Stimulated activated naive CD8-positive, alpha-beta T cell treated with anti-CD3 and anti-CD28 coated beads, Interleukin-15, Interleukin-2, amounts not matched to agents 100 U/mL and 50 U/mL, for 24 hours (primary cell): Measurements from ENCODE around the gene SKI.

Source experiments
- ATAC-seq: fragments of 150-1000 bp; cut with Tn5 transposase; one replicate; pipeline ENCODE4 v1.10.0; 2021
- DNase-seq: peaks from one replicate; pipeline ENCODE4 v3.0.0; 2021

SKI gene

GRCh38 chr1:2339206-2340085 lies 111.3 kb downstream of the SKI start:
- no peak for DNase-seq
- ATAC-seq: no peak

- no peak for DNase-seq
- ATAC-seq: no peak
Observed at GRCh38 chr1:2340086-2340917, 112.2 kb downstream of the SKI start.

DNA sequence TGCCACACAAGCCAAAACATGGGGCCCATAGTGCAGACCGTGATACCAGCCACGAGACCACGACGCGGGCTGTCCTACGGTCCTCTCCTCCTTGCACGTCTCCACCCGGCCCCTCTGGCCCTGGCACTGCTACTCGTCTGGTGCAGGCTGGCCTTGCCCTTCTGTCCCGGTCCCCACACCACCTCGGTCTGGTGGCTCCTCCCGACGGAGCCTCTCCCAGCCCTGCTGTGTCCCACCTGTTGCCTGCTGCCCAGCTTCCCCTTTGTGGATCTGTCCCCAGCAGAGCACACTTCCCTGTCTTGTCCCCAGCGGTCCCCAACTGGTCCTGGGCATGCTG lies 112.8 kb downstream of the SKI start:
- no peak for DNase-seq
- ATAC-seq: no peak

- ATAC-seq (no peak), DNase-seq (no peak)
Observed at GRCh38 chr1:2341706-2342383, 113.7 kb downstream of the SKI start.

DNA sequence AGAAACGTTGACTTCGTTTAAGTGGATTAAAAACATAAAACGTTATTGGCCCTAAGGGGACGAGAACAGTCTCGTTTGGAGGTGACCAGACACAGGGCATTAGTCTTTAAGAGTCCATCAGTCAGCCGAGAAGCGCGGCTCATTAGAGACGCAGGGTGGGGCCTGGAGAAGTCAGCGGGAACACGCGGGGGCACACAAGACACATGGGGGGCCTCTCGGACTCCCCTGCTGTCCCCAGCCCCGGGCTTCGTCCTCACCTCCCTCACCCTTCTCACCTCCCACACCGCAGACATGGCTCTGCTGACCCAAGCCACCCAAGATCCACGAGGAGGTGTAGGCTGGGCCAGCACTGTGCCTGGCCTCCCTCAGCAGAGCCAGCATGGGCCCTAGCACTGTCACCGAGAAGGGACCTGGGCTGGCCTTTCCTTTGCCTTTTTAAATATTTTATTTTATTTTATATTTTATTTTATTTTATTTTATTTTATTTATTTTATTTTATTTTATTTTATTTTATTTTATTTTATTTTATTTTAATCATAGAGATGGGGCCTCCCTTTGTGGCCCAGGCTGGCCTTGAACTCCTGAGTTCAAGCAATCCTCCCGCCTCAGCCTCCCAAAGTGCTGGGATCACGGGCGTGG lies 114.4 kb downstream of the SKI start:
- DNase-seq (no peak), ATAC-seq (no peak)

- ATAC-seq: no peak
- DNase-seq: no peak
Observed at GRCh38 chr1:2343023-2343935, 115.2 kb downstream of the SKI start.

DNA sequence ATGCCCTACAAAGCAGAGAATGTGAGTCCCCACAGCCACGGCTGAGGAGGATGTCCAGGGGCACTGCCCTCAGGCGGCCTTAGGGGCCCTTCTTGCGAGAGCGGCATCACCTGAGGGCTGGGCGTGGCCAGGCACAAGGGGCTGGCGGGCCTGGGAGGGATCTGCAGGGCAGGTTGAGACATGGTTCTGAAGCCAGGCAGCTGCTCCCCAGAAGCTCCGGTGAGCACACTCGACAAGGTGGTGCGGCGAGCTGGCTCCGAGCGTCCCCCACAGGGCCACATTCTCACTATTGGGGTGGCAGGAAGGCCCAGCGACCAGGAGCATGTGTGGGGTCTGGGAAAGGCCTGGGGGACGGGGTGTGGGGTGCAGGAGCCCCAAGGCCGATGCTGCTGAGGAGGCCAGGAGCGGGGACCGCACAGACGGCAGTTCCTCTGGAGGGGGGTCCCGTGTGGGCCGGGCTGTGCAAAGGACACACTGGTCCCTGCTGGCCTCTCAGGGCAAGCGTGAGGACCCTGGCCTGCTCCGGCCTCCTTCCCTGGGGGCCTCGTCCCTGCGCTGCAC lies 116.1 kb downstream of the SKI start:
- no peak for ATAC-seq
- DNase-seq: no peak

DNA sequence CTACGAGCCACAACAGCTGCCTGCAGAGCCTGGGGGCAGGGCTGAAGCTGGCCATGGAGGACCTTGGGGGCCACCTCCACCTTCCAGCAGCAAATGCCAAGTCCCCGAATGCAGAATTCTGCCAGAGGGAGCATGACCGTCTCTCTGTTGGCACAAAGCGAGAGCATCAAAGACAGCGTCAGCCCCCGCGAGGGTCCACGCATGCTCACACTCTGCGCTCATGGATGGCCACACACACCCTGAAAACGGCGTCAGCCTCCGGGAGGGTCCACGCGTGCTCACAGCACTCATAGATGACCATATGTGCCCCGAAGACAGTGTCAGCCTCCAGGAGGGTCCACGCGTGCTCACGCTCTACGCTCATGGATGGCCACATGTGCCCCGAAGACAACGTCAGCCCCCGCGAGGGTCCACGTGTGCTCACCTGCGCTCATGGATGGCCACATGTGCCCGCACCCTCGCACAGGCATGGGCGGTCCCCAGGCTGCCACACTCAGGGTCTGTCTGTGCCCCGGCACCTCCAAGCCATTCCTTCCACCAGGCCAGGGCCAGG lies 116.7 kb downstream of the SKI start:
- no peak for ATAC-seq
- no peak for DNase-seq

GRCh38 chr1:2345297-2346075 lies 117.4 kb downstream of the SKI start:
- ATAC-seq: no peak
- no peak for DNase-seq

DNA sequence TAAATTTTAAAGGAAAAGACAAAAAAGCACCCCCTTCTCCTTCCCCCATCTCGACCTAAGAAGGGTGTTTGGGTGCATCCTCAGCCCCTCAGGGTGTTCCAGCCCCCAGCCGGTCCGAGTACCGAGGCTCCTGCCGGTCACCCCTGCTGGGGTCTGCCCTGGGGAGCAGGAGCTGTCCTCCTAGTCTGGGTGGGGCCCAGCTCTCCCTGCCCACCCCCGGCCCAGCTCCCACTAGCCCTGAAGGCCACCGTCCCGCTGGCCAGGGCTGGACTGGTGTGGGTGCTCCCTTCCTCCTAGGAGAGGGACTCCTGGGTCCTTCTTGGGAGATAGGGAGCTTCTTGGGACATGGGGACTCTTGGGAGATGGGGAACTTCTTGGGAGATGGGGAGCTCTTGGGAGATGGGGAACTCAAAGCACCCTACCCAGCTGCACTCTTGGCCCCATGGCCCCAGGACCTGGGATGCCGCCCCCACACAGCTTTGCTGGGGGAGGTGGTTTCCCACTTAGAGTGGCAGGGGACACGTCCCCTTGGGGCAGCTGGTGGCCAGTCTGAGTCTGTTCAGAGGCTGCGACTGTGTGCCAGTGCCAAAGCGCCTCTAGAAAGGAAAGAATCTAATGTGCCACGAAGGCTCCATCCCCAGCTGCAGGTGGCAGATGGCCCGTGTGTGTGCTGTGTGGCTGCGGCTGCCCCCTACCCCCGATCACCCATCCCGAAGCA lies 118.7 kb downstream of the SKI start:
- no peak for ATAC-seq

GRCh38 chr1:2347409-2347785 lies 119.3 kb downstream of the SKI start:
- ATAC-seq (no peak), DNase-seq (no peak)

More for the DNA sequence above, 118.7 kb downstream of the SKI start:
- DNase-seq: no peak

DNA sequence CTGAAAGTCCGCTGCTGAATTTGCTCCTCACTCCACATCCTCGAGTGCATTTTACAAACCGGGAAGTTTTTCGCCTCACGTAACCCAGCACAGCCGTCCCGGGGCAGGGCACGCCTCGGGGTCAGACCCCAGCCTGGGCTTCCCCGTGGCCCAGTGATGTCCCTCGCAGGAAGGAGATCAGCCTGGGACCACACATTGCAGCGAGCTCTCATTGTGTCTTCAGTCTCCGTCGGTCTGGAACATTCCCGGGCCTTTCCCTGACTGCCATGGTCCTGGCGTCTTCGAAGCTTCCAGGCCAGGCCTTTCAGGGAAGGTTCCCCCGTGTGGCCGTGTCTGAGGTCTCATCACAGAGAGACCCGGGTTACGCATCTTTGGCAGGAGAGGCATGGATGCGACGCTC lies 119.8 kb downstream of the SKI start:
- ATAC-seq: no peak
- DNase-seq: no peak

DNA sequence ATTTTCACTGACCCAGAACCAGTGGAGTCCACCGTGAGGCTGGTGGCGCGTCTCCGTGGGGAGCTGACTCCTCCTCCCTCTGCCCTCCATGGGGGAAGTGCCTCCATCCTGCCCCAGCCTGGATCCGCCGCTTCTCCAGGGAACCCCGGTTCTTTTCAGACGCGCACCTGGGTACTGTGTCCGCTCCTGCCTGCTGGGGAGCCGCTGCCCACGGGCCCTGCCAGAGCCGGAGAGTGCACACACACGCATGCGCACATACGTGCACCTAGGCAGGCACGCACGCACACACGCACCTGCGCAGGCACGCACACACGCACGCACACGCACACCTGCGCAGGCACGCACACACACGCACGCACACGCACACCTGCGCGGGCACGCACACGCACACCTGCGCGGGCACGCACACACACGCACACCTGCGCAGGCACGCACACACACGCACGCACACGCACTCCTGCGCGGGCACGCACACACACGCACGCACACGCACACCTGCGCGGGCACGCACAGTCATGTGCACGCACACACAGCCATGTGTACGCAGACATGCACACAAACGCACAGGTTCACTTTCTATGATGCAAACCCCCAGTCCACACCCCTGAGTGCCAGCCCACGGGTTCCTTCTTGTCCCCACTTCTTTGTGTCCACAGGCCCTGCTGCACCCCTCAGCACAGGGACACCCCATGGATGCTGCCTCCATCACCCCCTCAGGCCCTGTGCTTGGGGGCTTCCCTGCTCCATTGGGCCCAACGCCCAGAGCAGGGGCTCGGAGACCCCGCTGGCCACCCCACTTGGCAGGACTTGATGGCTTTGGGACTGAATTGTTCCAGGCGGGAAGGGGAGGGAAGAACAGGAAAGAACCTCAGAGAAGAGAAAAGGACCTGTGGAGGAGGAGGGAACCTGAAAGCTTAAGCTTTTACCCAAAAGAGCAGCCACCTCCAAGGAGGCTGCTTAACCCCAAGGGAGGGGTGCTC lies 120.5 kb downstream of the SKI start:
- ATAC-seq: no peak
- no peak for DNase-seq

GRCh38 chr1:2349806-2350205 lies 121.7 kb downstream of the SKI start:
- no peak for ATAC-seq
- DNase-seq: no peak

GRCh38 chr1:2350501-2350900 lies 122.4 kb downstream of the SKI start:
- ATAC-seq (no peak), DNase-seq (no peak)

- DNase-seq (no peak), ATAC-seq (no peak)
Observed at GRCh38 chr1:2350911-2351655, 123.0 kb downstream of the SKI start.

DNA sequence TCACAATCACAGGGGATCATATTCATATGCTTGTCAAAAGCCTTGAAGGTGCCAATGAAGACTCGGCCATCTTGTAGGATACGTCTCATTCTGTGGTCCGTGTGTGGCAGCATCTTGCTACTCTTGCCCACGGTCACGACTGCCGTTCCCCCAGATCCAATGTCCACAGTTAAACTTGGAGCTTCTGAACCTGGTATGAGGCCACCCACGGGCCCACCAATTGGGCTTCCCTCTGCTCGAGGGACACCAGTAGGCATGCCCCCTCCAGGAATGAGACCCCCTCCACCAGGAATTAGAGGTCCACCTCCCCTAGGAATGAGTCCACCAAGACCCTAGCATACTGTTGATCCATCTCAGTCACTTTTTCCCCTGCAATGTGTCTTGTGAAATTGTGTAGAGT lies 123.6 kb downstream of the SKI start:
- ATAC-seq: no peak

More for the DNA sequence above, 123.6 kb downstream of the SKI start:
- DNase-seq: no peak
